Measurements from ENCODE around the gene AK6.

The AK6 gene

GRCh38 chr5:69309380-69309779, 59.9 kb downstream of the AK6 start:
- ChIA-PET CTCF (no interaction called here), POLR2A (no interaction called here)
- DNase-seq (ENCODE audit: extremely low spot score): no peak

GRCh38 chr5:69308046-69308553, 61.2 kb downstream of the AK6 start:
- no peak for DNase-seq (ENCODE audit: extremely low spot score)
- ChIA-PET POLR2A (no interaction called here), CTCF (no interaction called here)
- no peak for TF ChIP-seq CTCF (IDR thresholded peaks at IDR 0.05; ENCODE audit: control extremely low read depth, extremely low read depth, low read depth, missing control alignments)

More at GRCh38 chr5:69309380-69309779, 59.9 kb downstream of the AK6 start:
- TF ChIP-seq CTCF (IDR thresholded peaks at IDR 0.05; ENCODE audit: control extremely low read depth, extremely low read depth, low read depth, missing control alignments): no peak

GRCh38 chr5:69305512-69305911, 63.8 kb downstream of the AK6 start:
- ChIA-PET POLR2A (no interaction called here), CTCF (no interaction called here)
- DNase-seq (ENCODE audit: extremely low spot score): no peak
- no peak for TF ChIP-seq CTCF (IDR thresholded peaks at IDR 0.05; ENCODE audit: control extremely low read depth, extremely low read depth, low read depth, missing control alignments)
